Effector memory CD8-positive, alpha-beta T cell (primary cell): ENCODE data around the gene CEP57.

Source experiments
- ATAC-seq: fragments of 150-1000 bp; cut with Tn5 transposase; replicated peaks from 2 replicates; pipeline ENCODE4 v1.10.0; 2021; ENCODE audit warnings: mild to moderate bottlenecking, moderate library complexity
- DNase-seq, 3 experiments: peaks; one replicate each; pipeline ENCODE4 v3.0.0; 2021
- H3K27ac Mint-ChIP-seq, 2 donors: one replicate each; pipeline ENCODE4 v1.8.0; 2022; ENCODE audit warnings: mild to moderate bottlenecking in 2 of 2, mixed read lengths in 2 of 2, moderate library complexity in 2 of 2
- H3K27me3 Mint-ChIP-seq, 2 donors: one replicate each; pipeline ENCODE4 v1.8.0; 2022; ENCODE audit warnings: mixed read lengths in 2 of 2
- H3K36me3 Mint-ChIP-seq: one replicate; pipeline ENCODE4 v1.8.0; 2022; ENCODE audit warnings: mild to moderate bottlenecking, moderate library complexity, mixed read lengths; ENCODE audit not compliant: insufficient read depth
- H3K4me1 Mint-ChIP-seq, 2 donors: one replicate each; pipeline ENCODE4 v1.8.0; 2022; ENCODE audit warnings: low read depth in 2 of 2, mixed read lengths in 2 of 2
- H3K4me3 Mint-ChIP-seq, 2 donors: one replicate each; pipeline ENCODE4 v1.8.0; 2022; ENCODE audit warnings: mild to moderate bottlenecking in 2 of 2, mixed read lengths in 2 of 2, moderate library complexity in 2 of 2
- H3K9me3 Mint-ChIP-seq, 2 donors: one replicate each; pipeline ENCODE4 v1.8.0; 2022; ENCODE audit warnings: mixed read lengths in 2 of 2
- total RNA-seq, 9 experiments: gene quantifications; one replicate each; lab custom pipeline; 2026; lab: John Stamatoyannopoulos, UW

Gene CEP57
- total RNA-seq: 82.8 to 162 (median 96.1) reads per million in 9 experiments

DNA sequence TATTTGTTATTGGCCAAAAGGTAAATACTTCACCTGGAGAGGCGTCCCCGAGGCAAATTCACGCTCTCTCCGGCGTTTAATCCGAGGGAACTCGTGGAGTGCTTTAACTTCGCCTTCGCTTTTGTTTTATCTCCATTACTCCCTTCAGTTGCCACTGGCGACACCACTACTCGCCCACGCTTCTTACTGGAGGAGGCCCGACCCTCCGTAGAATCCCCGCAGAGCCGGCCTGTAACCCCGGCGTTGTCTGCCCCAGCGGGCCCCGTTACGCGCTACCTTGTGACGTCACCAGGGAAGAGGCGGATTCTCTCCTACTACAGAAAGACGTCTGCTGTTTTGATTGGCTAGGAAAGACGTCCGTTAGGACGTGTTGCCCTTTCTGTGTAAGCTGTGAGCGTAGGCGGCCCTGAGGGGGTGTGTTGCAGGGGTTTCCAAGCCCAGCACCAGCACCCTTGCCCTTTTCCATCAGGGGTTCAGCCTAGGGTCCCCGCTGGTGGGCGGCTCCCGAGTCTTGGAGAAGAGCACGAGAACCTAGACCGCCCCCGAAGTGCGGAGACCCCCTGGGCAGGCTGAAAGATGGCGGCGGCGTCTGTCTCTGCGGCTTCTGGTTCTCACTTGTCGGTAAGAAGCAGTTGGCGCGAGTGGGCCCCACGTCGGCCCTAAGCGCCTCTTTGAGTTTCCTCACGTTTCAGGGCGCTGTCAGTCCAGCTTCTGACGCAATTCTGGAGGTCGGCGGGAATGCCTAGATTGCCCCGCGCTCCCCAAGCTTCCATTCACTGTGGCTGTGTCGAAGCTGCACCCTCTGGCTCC lies at the start of gene CEP57:
Gene CEP57 (plus strand): TSS at position 376 of the 810 bp plus-strand sequence. CDS start 201 bp downstream, at position 577.
- Mint-ChIP-seq H3K36me3 (peaks cover 42% of the 10 kb centered on the region), H3K4me3 (peak within 1 kb of the TSS; percentile 93 to 100), H3K27me3 (no peaks in the 10 kb centered on the region), H3K9me3 (no peaks in the 10 kb centered on the region), H3K27ac (peak within 1 kb of the TSS; percentile 100), H3K4me1 (peaks cover 34 to 50% of the 10 kb centered on the region in 2 donors)
- DNase-seq: peak; percentile 90 to 92 (median 92)
- peak; percentile 60 for ATAC-seq

DNA sequence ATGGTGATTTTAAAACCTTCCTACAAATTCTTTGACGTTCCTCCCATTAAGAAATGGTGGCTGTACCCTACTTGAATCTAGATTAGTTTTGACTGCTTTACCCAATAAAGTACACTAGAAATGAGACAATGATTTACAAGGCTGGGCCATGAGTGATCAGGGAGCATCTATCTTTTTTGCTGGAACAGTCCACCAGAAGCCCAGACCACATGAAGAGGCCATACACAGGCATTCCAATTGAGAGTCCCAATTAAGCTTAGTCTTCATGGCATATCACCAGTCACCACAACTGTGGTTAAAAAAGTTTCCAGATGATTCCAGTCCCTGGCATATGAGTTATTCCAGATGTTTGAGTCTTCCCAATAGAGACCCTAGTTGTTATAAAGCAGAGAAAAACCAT lies 40.2 kb upstream of the CEP57 start:
- Mint-ChIP-seq H3K4me3 (no peak overlapping the region), H3K9me3 (no peaks in the 10 kb centered on the region), H3K4me1 (no peaks in the 10 kb centered on the region), H3K36me3 (no peaks in the 10 kb centered on the region), H3K27me3 (peaks cover 30 to 31% of the 10 kb centered on the region in 2 donors), H3K27ac (no peak overlapping the region)
- ATAC-seq (no peak), DNase-seq (no peak)

DNA sequence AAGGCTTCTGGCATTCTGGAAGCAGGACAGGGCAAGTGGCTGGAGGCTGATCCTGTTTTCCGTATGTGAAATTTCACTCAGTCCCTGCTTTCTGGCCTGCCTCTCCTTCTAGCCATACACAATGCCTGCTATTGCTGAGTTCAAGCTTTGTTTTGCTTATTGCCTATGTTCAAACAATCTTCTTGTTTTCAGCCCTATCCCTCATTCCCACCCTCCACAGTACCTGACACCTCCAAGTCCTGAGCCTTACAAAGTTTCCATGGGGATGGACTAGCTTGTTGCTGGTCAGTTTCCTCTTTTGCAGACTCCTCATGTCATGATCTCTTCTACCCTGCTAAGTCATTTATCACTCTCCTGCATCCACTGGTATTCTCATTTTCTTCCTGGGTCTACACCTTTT lies 38.8 kb upstream of the CEP57 start:
- DNase-seq (no peak), ATAC-seq (no peak)
- no peaks in the 10 kb centered on the region for H3K9me3 Mint-ChIP-seq
- H3K4me3 Mint-ChIP-seq: no peak overlapping the region
- peaks cover 29 to 32% of the 10 kb centered on the region in 2 donors for H3K27me3 Mint-ChIP-seq
- no peaks in the 10 kb centered on the region for H3K4me1 Mint-ChIP-seq
- no peak overlapping the region for H3K27ac Mint-ChIP-seq
- no peaks in the 10 kb centered on the region for H3K36me3 Mint-ChIP-seq

DNA sequence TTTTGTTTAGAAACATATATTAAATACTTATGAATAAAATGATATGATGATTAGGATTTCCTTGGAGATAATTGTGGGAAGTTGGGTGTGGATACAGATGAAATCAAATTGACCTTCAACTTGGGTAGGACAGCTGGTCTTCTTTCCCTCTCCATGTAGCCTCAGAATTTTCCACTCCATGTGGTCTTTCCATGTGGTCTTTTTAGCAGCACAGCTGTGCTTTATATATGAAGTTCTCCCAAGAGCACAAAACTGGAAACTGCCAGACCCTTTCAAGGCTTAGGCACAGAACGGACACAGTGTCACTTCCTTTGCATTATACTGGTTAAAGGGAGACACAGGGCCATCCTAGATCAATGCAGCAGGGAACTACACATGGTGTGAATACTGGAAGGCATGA lies 29.4 kb upstream of the CEP57 start:
- H3K4me3 Mint-ChIP-seq: no peak overlapping the region
- no peaks in the 10 kb centered on the region for H3K36me3 Mint-ChIP-seq
- H3K27me3 Mint-ChIP-seq: peaks cover 29 to 32% of the 10 kb centered on the region in 2 donors
- ATAC-seq (no peak), DNase-seq (no peak)
- H3K27ac Mint-ChIP-seq: no peak overlapping the region
- no peaks in the 10 kb centered on the region for H3K4me1 Mint-ChIP-seq
- no peaks in the 10 kb centered on the region for H3K9me3 Mint-ChIP-seq

DNA sequence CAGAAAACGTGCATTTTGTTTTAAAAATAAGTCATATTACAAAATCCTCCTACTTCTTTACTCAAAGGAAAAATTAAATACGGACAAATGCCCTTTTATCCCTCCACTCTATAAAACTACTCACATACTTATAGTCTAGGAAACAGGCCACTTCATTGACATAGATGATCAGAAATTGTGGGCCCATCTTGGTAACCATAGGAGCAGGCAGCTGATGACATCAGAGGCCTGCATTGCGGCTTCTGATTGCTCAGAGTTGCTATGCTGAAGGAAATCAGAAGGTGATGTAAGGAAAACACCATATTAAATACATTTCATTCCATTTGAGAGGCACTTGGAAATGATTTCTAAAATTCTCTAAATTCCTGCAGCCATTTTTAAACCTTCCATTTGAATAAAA lies 27.8 kb upstream of the CEP57 start:
- H3K9me3 Mint-ChIP-seq: no peaks in the 10 kb centered on the region
- no peak overlapping the region for H3K27ac Mint-ChIP-seq
- no peak for ATAC-seq
- H3K36me3 Mint-ChIP-seq: no peaks in the 10 kb centered on the region
- H3K27me3 Mint-ChIP-seq: peaks cover 29 to 32% of the 10 kb centered on the region in 2 donors
- no peak for DNase-seq
- H3K4me3 Mint-ChIP-seq: no peak overlapping the region
- no peaks in the 10 kb centered on the region for H3K4me1 Mint-ChIP-seq

DNA sequence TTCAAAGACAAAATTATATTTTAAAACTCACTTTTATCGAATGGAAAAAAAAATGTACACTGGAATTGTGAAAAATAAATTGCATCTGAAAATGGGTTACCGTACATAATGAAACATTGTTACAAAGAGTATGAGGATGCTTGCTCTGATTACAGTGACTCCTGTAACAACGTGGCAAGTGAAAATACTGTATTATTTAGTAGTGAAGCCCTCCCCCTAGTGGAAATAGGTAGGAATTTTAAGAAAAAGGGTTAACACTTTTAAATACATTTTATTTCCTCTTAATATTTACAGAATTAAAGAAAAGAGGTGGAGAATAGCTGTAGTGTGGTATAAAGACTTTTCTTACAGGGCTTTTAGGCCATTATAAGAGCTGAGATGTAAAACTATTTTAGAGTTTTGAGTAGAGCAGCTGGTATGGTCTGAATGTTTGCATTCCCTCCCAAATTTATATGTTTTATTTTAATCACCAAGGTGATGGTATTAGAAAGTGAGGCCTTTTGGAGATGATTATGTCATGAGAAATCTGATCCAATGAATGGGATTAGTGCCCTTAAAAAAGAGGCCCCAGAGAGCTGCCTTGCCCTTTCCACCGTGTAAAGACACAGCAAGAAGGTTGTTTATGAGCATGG lies 25.9 kb upstream of the CEP57 start:
- ATAC-seq (peak; percentile 85), DNase-seq (no peak)
- no peak overlapping the region for H3K27ac Mint-ChIP-seq
- peaks cover 7% of the 10 kb centered on the region for H3K36me3 Mint-ChIP-seq
- H3K4me1 Mint-ChIP-seq: no peaks in the 10 kb centered on the region
- no peak overlapping the region for H3K4me3 Mint-ChIP-seq
- H3K27me3 Mint-ChIP-seq: peaks cover 21 to 27% of the 10 kb centered on the region in 2 donors
- H3K9me3 Mint-ChIP-seq: no peaks in the 10 kb centered on the region

DNA sequence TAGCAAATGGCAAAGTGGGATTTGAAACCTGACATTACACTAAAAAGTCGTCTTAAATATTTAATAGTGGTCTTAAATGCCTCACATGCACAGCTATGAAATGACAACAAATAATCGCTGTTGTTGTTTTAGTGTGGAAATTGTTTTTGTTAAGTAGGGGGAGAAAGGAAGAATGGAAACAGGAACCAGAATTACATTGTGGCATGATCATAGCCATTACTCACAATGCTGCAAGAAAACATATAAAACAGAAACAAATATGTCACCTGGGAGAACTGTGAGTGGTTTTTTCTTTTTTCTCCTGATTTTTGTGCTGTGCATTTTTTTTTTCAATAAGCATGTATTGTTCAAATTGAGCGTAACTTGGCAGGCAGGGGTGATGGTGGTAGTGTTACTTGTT lies 23.6 kb upstream of the CEP57 start:
- Mint-ChIP-seq H3K27me3 (peaks cover 8% of the 10 kb centered on the region in 2 donors), H3K4me1 (no peaks in the 10 kb centered on the region), H3K27ac (no peak overlapping the region), H3K4me3 (no peak overlapping the region), H3K9me3 (no peaks in the 10 kb centered on the region), H3K36me3 (peaks cover 24% of the 10 kb centered on the region)
- no peak for ATAC-seq
- no peak for DNase-seq

DNA sequence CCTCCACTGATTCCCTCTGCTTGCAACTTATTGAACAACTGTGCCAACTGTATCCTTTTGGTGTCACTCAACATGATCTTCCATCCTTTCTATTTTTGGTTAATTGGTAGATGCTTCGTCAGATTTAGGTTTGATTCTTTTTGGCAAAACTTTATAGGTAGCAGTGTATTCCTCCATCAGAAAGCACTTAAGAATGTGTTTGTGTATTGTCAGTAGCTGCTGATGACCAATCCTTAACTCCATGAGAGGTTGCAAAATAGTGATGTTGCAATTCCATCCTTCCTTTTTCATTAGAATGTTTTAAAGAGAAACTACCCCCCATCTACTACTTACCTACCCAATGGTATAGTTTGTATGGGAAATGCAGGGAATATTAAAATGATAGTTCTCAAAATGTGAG lies 22.8 kb upstream of the CEP57 start:
- H3K9me3 Mint-ChIP-seq: no peaks in the 10 kb centered on the region
- no peak overlapping the region for H3K4me3 Mint-ChIP-seq
- no peak for ATAC-seq
- peaks cover under 1% of the 10 kb centered on the region in 2 donors for H3K27me3 Mint-ChIP-seq
- peaks cover 32% of the 10 kb centered on the region for H3K36me3 Mint-ChIP-seq
- DNase-seq: no peak
- H3K27ac Mint-ChIP-seq: no peak overlapping the region
- H3K4me1 Mint-ChIP-seq: peaks cover 0 to under 1% of the 10 kb centered on the region in 2 donors

DNA sequence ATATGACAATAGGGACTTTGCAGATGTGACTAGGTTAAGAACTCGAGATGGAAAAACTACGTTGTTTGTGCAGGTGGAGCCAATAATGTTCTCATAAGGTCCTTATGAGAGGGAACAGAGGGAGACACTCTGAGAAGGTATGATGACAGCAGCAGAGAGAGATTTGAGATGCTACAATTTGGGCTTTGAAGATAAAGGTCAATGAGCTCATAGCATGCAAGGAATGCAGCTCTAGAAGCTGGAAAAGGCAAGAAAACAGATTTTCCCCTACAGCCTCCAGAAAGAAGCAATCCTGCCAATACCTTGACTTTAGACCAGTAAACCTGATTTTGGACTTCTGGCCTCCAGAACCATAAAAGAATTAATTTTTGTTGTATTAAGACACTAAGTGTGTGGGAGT lies 21.8 kb upstream of the CEP57 start:
- no peak overlapping the region for H3K4me3 Mint-ChIP-seq
- H3K4me1 Mint-ChIP-seq: peaks cover 0 to 4% of the 10 kb centered on the region in 2 donors
- DNase-seq: no peak
- H3K27me3 Mint-ChIP-seq: no peaks in the 10 kb centered on the region
- no peak for ATAC-seq
- H3K9me3 Mint-ChIP-seq: no peaks in the 10 kb centered on the region
- H3K27ac Mint-ChIP-seq: no peak overlapping the region
- H3K36me3 Mint-ChIP-seq: peaks cover 41% of the 10 kb centered on the region

DNA sequence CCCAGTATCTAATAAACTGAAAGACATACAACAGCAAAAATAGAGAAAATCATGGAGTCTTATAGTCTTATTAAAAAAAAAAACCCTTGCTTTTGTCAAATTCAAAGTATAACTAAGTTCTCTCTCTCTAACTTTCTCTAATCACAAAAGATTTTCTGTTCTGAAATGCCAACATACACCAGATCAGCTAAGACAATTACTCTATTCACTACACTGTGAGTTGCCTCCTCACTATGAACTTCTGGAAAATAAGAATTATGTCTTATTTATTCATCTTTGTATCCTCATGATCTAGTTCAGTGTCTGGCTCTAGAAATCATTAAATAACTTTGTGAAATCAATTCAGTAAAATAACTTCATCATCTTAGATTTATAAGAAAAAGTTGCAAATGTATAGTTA lies 13.4 kb upstream of the CEP57 start:
- H3K4me3 Mint-ChIP-seq: no peak overlapping the region
- peak overlapping the region in 1 of 2 donors; percentile 12 for H3K27ac Mint-ChIP-seq
- H3K36me3 Mint-ChIP-seq: peaks cover 85% of the 10 kb centered on the region
- H3K4me1 Mint-ChIP-seq: peaks cover 6 to 9% of the 10 kb centered on the region in 2 donors
- H3K9me3 Mint-ChIP-seq: no peaks in the 10 kb centered on the region
- ATAC-seq (no peak), DNase-seq (no peak)
- H3K27me3 Mint-ChIP-seq: no peaks in the 10 kb centered on the region

DNA sequence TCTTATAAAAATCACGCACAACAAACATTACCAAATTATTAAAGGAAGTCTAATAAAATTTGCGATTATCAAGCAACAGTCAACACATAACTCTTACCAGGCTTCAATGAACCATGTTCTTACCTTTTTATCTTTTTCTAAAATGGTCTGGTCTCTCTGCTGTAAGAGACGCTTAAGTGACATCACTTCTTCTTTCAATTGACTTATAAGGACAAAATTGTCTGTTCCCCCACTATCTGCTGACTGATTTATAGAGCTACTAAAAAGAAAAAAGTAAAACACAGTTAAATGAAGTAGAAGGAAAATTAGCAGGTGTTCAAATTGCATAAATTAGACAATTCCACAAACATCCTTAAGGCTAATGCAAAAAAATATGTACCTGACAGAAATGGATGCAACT lies 11.6 kb upstream of the CEP57 start:
- no peaks in the 10 kb centered on the region for H3K9me3 Mint-ChIP-seq
- H3K27ac Mint-ChIP-seq: peak overlapping the region in 1 of 2 donors; percentile 78
- peaks cover 10 to 17% of the 10 kb centered on the region in 2 donors for H3K4me1 Mint-ChIP-seq
- ATAC-seq: no peak
- H3K27me3 Mint-ChIP-seq: no peaks in the 10 kb centered on the region
- H3K4me3 Mint-ChIP-seq: no peak overlapping the region
- DNase-seq: no peak
- peaks cover 83% of the 10 kb centered on the region for H3K36me3 Mint-ChIP-seq

DNA sequence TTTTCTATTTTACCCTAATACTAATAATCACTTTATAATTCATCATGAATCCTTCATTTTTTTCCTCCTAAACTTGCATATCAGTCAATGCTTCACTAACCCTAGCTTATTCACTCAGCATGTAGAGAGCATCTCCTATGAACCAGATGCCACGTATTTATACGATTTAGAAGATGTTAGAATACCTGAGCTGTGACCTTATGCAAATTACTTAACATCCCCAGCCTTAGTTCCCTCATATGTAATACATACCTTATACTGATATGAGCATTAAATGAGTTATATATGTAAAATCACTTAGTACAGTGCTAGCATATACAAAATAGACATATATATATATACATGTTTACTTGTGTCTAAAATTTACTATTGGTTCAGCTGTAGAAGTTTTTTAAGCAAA lies 9.8 kb upstream of the CEP57 start:
- peaks cover 83% of the 10 kb centered on the region for H3K36me3 Mint-ChIP-seq
- no peaks in the 10 kb centered on the region for H3K27me3 Mint-ChIP-seq
- ATAC-seq (no peak), DNase-seq (no peak)
- no peaks in the 10 kb centered on the region for H3K9me3 Mint-ChIP-seq
- peak overlapping the region in 1 of 2 donors; percentile 63 for H3K27ac Mint-ChIP-seq
- H3K4me3 Mint-ChIP-seq: no peak overlapping the region
- peaks cover 13 to 28% of the 10 kb centered on the region in 2 donors for H3K4me1 Mint-ChIP-seq

DNA sequence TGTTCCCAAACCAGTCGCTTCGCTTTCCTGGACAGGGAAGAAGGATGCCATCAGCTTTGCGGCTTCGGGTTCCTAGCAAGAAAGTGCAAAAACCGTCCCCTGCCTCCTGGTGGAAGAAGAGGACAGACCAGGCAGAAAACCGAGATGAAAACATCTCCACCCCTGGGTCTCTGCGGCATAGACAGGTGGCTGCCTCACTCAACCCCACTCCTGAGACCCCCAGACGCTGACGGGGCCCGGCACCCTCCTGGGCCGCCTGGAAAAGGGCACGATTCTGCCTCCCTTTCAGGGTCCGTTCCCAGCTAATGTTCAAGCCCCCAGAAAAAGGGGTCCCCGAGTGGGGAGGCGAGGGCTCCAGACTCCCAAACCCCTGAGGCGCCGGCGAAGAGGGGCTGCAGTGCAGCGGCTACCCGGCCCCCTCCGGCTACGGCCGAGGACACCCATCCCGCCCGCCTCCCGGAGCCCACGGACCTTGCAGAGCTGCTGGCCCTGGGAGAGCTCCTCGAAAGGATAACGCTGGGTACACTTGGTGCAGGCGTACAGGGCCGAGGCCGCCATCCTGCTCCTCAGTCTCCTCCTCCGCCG lies 1.3 kb upstream of the CEP57 start:
- ATAC-seq: no peak
- Mint-ChIP-seq H3K4me1 (peaks cover 33 to 48% of the 10 kb centered on the region in 2 donors), H3K27me3 (no peaks in the 10 kb centered on the region), H3K9me3 (no peaks in the 10 kb centered on the region), H3K36me3 (peaks cover 55% of the 10 kb centered on the region), H3K27ac (peak overlapping the region; percentile 100), H3K4me3 (peak overlapping the region; percentile 93 to 100)
- DNase-seq: peak in 2 of 3 experiments; percentile 11 to 18
